HG03460 (cell line): ENCODE data around the gene HDDC2.

Experiments used
- ATAC-seq: cut with Tn5 transposase; IDR thresholded peaks from one replicate; pipeline ENCODE4 v1.9.1; 2021; ENCODE audit not compliant: unreplicated experiment

HDDC2 gene

GRCh38 chr6:125301435-125302391 is at the start of gene HDDC2:
HDDC2 (minus strand) TSS chr6:125301967; CDS start chr6:125301932, 35 bp downstream.
- peak; percentile 83 for ATAC-seq

- peak; percentile 81 for ATAC-seq
Observed at GRCh38 chr6:125346926-125347563, 45.3 kb upstream of the HDDC2 start.

- ATAC-seq: peak; percentile 47
Observed at GRCh38 chr6:125346201-125346925, 44.6 kb upstream of the HDDC2 start.

- no peak for ATAC-seq
Observed at GRCh38 chr6:125341460-125341859, 39.7 kb upstream of the HDDC2 start.

GRCh38 chr6:125340991-125341390 is 39.2 kb upstream of the HDDC2 start:
- no peak for ATAC-seq

- no peak for ATAC-seq
Observed at GRCh38 chr6:125340175-125340835, 38.5 kb upstream of the HDDC2 start.

- no peak for ATAC-seq
Observed at GRCh38 chr6:125339653-125340052, 37.9 kb upstream of the HDDC2 start.

- no peak for ATAC-seq
Observed at GRCh38 chr6:125338381-125338780, 36.6 kb upstream of the HDDC2 start.

- ATAC-seq: no peak
Observed at GRCh38 chr6:125337706-125338105, 35.9 kb upstream of the HDDC2 start.

GRCh38 chr6:125332664-125333063 is 30.9 kb upstream of the HDDC2 start:
- no peak for ATAC-seq

- no peak for ATAC-seq
Observed at GRCh38 chr6:125325586-125325985, 23.8 kb upstream of the HDDC2 start.

GRCh38 chr6:125323376-125323775 is 21.6 kb upstream of the HDDC2 start:
- ATAC-seq: no peak

- ATAC-seq: no peak
Observed at GRCh38 chr6:125316621-125317020, 14.9 kb upstream of the HDDC2 start.

- no peak for ATAC-seq
Observed at GRCh38 chr6:125315548-125315947, 13.8 kb upstream of the HDDC2 start.

- ATAC-seq: peak; percentile 88
Observed at GRCh38 chr6:125314009-125314581, 12.3 kb upstream of the HDDC2 start.

GRCh38 chr6:125312950-125313349 is 11.2 kb upstream of the HDDC2 start:
- no peak for ATAC-seq

GRCh38 chr6:125312478-125312877 is 10.7 kb upstream of the HDDC2 start:
- no peak for ATAC-seq

GRCh38 chr6:125310994-125311649 is 9.4 kb upstream of the HDDC2 start:
- peak; percentile 73 for ATAC-seq

GRCh38 chr6:125307964-125308615 is 6.3 kb upstream of the HDDC2 start:
- ATAC-seq: no peak
